ENCODE measurements around the gene ERCC5.

The ERCC5 gene

GRCh38 chr13:102845289-102845629, 573 bp upstream of the ERCC5 start:
- peak overlapping the region; percentile 71 for H2AFZ ChIP-seq (ENCODE audit: low read length, unreplicated experiment)
- peak overlapping the region; percentile 79 for H3K27ac ChIP-seq (ENCODE audit: low read depth, low read length)
- peaks cover 22% of the 10 kb centered on the region for H3K4me1 ChIP-seq (ENCODE audit: control insufficient read depth, insufficient read depth, low read length, unreplicated experiment)
- peak overlapping the region; percentile 87 for H3K4me3 ChIP-seq (ENCODE audit: low read depth, low read length)
- H3K36me3 ChIP-seq (ENCODE audit: insufficient read depth, low read length) = no peaks in the 10 kb centered on the region
- H3K79me2 ChIP-seq (ENCODE audit: control insufficient read depth, insufficient read depth, low read length, unreplicated experiment) = peaks cover 33% of the 10 kb centered on the region
- H3K27me3 ChIP-seq (ENCODE audit: insufficient read depth, low read length) = no peaks in the 10 kb centered on the region

DNA sequence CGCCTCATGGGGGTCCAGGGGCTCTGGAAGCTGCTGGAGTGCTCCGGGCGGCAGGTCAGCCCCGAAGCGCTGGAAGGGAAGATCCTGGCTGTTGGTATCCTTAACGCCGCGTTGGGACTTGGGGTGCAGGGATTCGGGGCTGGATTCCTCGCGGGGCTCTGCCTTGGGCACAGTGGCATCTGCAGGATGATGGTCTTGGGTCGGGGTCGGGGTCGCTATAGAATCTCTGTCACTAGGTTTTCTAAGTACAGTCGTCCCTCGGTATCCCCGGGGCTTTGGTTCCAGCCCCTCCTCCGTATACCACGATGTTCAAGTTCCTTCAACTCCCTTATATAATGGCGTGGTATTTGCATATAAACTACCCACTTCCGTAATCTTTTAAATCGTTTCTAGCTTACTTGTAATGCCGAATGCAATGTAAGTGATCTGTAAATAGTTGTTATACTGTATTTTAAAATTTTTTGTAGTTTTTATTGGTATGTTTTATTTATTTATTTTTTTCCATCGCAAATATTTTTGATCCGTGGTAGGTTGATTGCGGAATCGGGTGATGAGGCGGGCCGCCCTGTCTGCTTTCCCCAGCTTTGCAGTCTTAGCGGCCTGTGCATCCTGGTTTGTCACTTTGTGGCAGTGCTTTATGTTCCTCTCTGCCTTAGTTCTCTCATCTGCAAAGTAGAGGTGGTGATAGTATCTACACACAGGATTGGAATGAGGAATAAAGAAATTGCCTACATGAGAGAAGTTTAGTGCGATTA, 606 bp downstream of the ERCC5 start:
- Histone ChIP-seq H3K36me3 (ENCODE audit: insufficient read depth, low read length) (no peaks in the 10 kb centered on the region), H3K4me3 (ENCODE audit: low read depth, low read length) (peak overlapping the region; percentile 87), H2AFZ (ENCODE audit: low read length, unreplicated experiment) (peak overlapping the region; percentile 60), H3K4me1 (ENCODE audit: control insufficient read depth, insufficient read depth, low read length, unreplicated experiment) (peaks cover 19% of the 10 kb centered on the region), H3K79me2 (ENCODE audit: control insufficient read depth, insufficient read depth, low read length, unreplicated experiment) (peaks cover 37% of the 10 kb centered on the region), H3K27me3 (ENCODE audit: insufficient read depth, low read length) (no peaks in the 10 kb centered on the region), H3K27ac (ENCODE audit: low read depth, low read length) (peak overlapping the region; percentile 79)

DNA sequence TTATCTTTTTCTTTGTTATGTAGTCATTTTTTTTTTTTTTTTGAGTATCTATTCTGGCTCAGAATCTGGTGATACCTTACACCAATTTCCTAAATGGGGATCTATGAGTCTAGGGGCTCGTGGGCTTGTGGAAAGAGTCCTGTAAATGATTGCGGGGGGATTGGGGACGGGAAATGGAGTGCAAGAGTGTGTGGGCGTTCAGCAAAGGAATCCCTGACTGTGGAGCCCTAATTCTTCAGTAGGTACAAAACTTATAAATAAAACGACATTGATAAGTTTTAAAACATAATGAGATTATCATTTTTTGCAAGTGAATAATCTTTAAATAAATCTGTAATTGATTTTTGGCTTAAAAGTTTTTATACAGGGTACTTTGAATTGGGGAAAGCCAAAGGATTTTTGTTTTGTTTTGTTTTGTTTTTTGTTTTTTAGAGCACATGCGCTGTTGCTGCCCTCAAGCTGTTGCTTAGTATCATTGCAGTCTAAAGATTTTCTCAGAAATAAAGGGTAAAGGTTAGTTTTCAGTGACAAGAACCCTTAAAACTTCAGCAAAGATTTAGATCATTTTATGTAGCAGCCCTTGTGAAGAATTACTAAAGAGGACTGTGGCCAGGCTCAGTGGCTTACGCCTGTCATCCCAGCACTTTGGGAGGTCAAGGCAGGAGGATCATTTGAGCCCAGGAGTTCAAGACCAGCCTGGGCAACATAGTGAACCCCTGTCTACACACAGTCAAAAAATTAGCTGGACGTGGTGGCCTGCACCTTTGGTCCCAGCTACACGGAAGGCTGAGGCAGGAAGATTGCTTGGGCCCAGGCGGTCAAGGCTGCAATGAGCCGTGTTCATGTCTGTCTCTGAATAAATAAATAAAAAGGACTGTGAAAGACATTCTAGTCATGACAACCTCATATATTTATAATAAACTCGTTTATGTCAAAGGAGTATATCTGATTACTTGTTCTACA, 1.7 kb downstream of the ERCC5 start:
- no peak overlapping the region for H2AFZ ChIP-seq (ENCODE audit: low read length, unreplicated experiment)
- peak overlapping the region; percentile 29; the same call in 1 of the 2 replicates for H3K27ac ChIP-seq (ENCODE audit: low read depth, low read length)
- peaks cover 37% of the 10 kb centered on the region for H3K79me2 ChIP-seq (ENCODE audit: control insufficient read depth, insufficient read depth, low read length, unreplicated experiment)
- H3K27me3 ChIP-seq (ENCODE audit: insufficient read depth, low read length) = no peaks in the 10 kb centered on the region
- H3K36me3 ChIP-seq (ENCODE audit: insufficient read depth, low read length) = no peaks in the 10 kb centered on the region
- peak overlapping the region; percentile 87 for H3K4me3 ChIP-seq (ENCODE audit: low read depth, low read length)
- peaks cover 19% of the 10 kb centered on the region for H3K4me1 ChIP-seq (ENCODE audit: control insufficient read depth, insufficient read depth, low read length, unreplicated experiment)

DNA sequence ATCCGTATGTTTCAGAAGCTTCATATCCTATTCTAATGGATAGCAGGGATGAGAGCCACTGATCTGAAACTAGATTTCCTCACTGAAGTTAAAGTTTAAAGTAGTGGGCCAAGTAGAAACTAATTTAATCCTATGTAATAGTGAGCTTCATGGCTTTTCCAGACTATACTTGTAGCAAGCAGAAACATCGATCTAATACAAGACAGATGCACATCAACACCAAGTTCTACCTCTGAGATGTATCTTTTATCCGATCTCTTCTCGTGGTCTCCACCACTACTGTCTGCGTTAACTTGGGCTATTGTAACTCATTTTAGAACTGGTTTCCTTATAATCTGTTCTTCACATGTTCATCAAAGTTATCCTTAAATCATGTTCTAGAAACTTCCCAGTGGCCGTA, 3.1 kb downstream of the ERCC5 start:
- H3K79me2 ChIP-seq (ENCODE audit: control insufficient read depth, insufficient read depth, low read length, unreplicated experiment) = peaks cover 37% of the 10 kb centered on the region

DNA sequence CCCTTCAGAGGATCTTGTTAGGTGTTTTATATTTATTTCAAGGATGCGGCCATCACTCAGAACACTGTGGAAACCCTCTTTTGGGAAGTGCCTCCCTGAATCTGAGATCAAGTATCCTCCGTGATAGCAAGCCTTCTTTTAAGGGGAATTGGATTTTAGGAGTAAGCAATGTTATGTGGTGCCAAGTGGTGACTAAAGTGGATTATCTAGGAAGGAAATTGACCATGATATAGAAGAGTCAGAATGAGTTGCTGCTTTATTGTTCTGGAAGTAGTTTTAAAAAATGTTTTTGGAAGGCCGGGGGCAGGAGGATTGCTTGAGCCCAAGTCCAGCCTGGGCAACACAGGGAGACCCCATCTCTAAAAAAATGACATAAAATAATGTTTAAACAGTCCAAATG, 6.7 kb downstream of the ERCC5 start:
- Histone ChIP-seq H3K4me1 (ENCODE audit: control insufficient read depth, insufficient read depth, low read length, unreplicated experiment) (peaks cover 25% of the 10 kb centered on the region), H3K79me2 (ENCODE audit: control insufficient read depth, insufficient read depth, low read length, unreplicated experiment) (peaks cover 25% of the 10 kb centered on the region), H2AFZ (ENCODE audit: low read length, unreplicated experiment) (no peak overlapping the region), H3K4me3 (ENCODE audit: low read depth, low read length) (no peak overlapping the region), H3K27me3 (ENCODE audit: insufficient read depth, low read length) (no peaks in the 10 kb centered on the region), H3K27ac (ENCODE audit: low read depth, low read length) (no peak overlapping the region), H3K36me3 (ENCODE audit: insufficient read depth, low read length) (peaks cover 5% of the 10 kb centered on the region; the same call in 1 of the 2 replicates)

More for the DNA sequence above, 3.1 kb downstream of the ERCC5 start:
- Histone ChIP-seq H3K36me3 (ENCODE audit: insufficient read depth, low read length) (no peaks in the 10 kb centered on the region), H3K4me1 (ENCODE audit: control insufficient read depth, insufficient read depth, low read length, unreplicated experiment) (peaks cover 19% of the 10 kb centered on the region), H3K27ac (ENCODE audit: low read depth, low read length) (no peak overlapping the region), H3K27me3 (ENCODE audit: insufficient read depth, low read length) (no peaks in the 10 kb centered on the region), H3K4me3 (ENCODE audit: low read depth, low read length) (no peak overlapping the region), H2AFZ (ENCODE audit: low read length, unreplicated experiment) (no peak overlapping the region)

GRCh38 chr13:102854675-102855074, 8.8 kb downstream of the ERCC5 start:
- Histone ChIP-seq H3K36me3 (ENCODE audit: insufficient read depth, low read length) (peaks cover 23% of the 10 kb centered on the region), H3K79me2 (ENCODE audit: control insufficient read depth, insufficient read depth, low read length, unreplicated experiment) (peaks cover 7% of the 10 kb centered on the region), H3K27me3 (ENCODE audit: insufficient read depth, low read length) (no peaks in the 10 kb centered on the region), H3K4me1 (ENCODE audit: control insufficient read depth, insufficient read depth, low read length, unreplicated experiment) (peaks cover 10% of the 10 kb centered on the region), H3K4me3 (ENCODE audit: low read depth, low read length) (no peak overlapping the region), H3K27ac (ENCODE audit: low read depth, low read length) (no peak overlapping the region), H2AFZ (ENCODE audit: low read length, unreplicated experiment) (no peak overlapping the region)

- Histone ChIP-seq H3K27me3 (ENCODE audit: insufficient read depth, low read length) (no peaks in the 10 kb centered on the region), H2AFZ (ENCODE audit: low read length, unreplicated experiment) (no peak overlapping the region), H3K36me3 (ENCODE audit: insufficient read depth, low read length) (peaks cover 36% of the 10 kb centered on the region), H3K27ac (ENCODE audit: low read depth, low read length) (0 out of 2 replicates have a peak overlapping the region, but pooled peaks have one; percentile 6), H3K79me2 (ENCODE audit: control insufficient read depth, insufficient read depth, low read length, unreplicated experiment) (no peaks in the 10 kb centered on the region), H3K4me3 (ENCODE audit: low read depth, low read length) (no peak overlapping the region), H3K4me1 (ENCODE audit: control insufficient read depth, insufficient read depth, low read length, unreplicated experiment) (peaks cover 10% of the 10 kb centered on the region)
Observed at GRCh38 chr13:102856557-102856956, 10.7 kb downstream of the ERCC5 start.

GRCh38 chr13:102862624-102863210, 16.9 kb downstream of the ERCC5 start:
- Histone ChIP-seq H3K27ac (ENCODE audit: low read depth, low read length) (no peak overlapping the region), H3K4me1 (ENCODE audit: control insufficient read depth, insufficient read depth, low read length, unreplicated experiment) (no peaks in the 10 kb centered on the region), H3K79me2 (ENCODE audit: control insufficient read depth, insufficient read depth, low read length, unreplicated experiment) (peaks cover 8% of the 10 kb centered on the region), H3K36me3 (ENCODE audit: insufficient read depth, low read length) (peaks cover 80% of the 10 kb centered on the region), H3K27me3 (ENCODE audit: insufficient read depth, low read length) (no peaks in the 10 kb centered on the region), H2AFZ (ENCODE audit: low read length, unreplicated experiment) (no peak overlapping the region), H3K4me3 (ENCODE audit: low read depth, low read length) (no peak overlapping the region)

DNA sequence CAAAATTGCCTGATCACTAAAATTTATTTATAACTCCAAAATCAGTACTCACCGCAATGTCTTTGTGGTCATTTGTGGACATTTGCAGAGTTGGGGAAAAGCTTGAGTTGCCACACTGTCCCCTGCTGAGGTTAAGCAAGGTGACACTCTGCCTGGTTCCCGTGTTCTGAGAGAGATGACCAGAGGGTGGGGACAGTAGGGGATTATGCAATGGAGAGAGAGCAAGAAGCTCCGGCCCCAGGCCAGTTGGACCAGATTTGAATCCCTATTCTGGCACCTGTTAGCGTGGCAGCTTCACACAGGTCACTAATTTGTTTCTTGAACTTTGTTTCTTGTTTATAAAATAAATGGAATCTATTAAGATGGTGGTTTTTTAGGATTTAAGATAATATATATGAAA, 17.8 kb downstream of the ERCC5 start:
- H3K4me1 ChIP-seq (ENCODE audit: control insufficient read depth, insufficient read depth, low read length, unreplicated experiment) = no peaks in the 10 kb centered on the region
- H3K4me3 ChIP-seq (ENCODE audit: low read depth, low read length) = no peak overlapping the region
- no peaks in the 10 kb centered on the region for H3K27me3 ChIP-seq (ENCODE audit: insufficient read depth, low read length)
- peaks cover 78% of the 10 kb centered on the region for H3K36me3 ChIP-seq (ENCODE audit: insufficient read depth, low read length)
- H2AFZ ChIP-seq (ENCODE audit: low read length, unreplicated experiment) = no peak overlapping the region
- H3K79me2 ChIP-seq (ENCODE audit: control insufficient read depth, insufficient read depth, low read length, unreplicated experiment) = peaks cover 8% of the 10 kb centered on the region
- no peak overlapping the region for H3K27ac ChIP-seq (ENCODE audit: low read depth, low read length)

DNA sequence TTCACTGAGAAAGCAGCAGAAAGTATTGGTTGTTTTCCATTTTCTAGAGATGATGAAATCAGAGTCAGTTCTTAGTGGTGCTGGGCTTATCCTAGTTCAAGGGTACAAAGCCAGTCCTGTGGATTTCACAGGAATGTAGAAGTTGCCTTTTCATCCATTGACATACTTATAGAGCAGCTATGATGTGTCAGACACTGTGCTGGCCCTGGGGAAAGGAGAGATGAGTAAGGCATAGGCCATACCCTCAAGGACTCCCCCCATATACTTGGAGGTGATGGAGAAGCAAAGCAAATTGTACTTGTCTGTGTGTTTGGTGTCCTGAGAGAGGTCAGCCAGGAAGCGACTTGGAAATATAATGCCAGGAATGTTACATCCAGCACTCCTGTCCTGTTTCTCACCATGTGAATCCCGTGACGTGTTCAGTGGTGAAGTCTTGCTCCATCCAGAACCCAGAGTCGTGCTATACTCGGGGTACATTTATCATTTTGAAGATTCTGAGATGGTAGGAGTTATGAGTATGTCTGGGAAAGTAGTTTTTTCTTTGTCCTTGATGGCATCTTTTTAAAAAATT, 22.6 kb downstream of the ERCC5 start:
- no peak overlapping the region for H2AFZ ChIP-seq (ENCODE audit: low read length, unreplicated experiment)
- no peaks in the 10 kb centered on the region for H3K27me3 ChIP-seq (ENCODE audit: insufficient read depth, low read length)
- H3K79me2 ChIP-seq (ENCODE audit: control insufficient read depth, insufficient read depth, low read length, unreplicated experiment) = peaks cover 6% of the 10 kb centered on the region
- H3K4me3 ChIP-seq (ENCODE audit: low read depth, low read length) = no peak overlapping the region
- peaks cover 32% of the 10 kb centered on the region for H3K4me1 ChIP-seq (ENCODE audit: control insufficient read depth, insufficient read depth, low read length, unreplicated experiment)
- H3K27ac ChIP-seq (ENCODE audit: low read depth, low read length) = no peak overlapping the region
- peaks cover 51% of the 10 kb centered on the region for H3K36me3 ChIP-seq (ENCODE audit: insufficient read depth, low read length)

Data from ACC112 (cell line).